Nephron progenitor cell (in vitro differentiated cells): Measurements from ENCODE around the gene RRAD.

Experiments used
- DNase-seq: peaks from one replicate; pipeline ENCODE4 v3.0.0; 2021
- H3K27ac Mint-ChIP-seq: 2 replicates; pipeline ENCODE4 v1.8.0; 2021; ENCODE audit warnings: mild to moderate bottlenecking, moderate library complexity, mixed read lengths
- H3K27me3 Mint-ChIP-seq: 2 replicates; pipeline ENCODE4 v1.8.0; 2021; ENCODE audit warnings: mild to moderate bottlenecking, low read depth, mixed read lengths; ENCODE audit not compliant: poor library complexity
- H3K36me3 Mint-ChIP-seq: 2 replicates; pipeline ENCODE4 v1.8.0; 2021; ENCODE audit warnings: low read depth, mixed read lengths
- H3K4me1 Mint-ChIP-seq: 2 replicates; pipeline ENCODE4 v1.8.0; 2021; ENCODE audit warnings: mixed read lengths
- H3K4me3 Mint-ChIP-seq: 2 replicates; pipeline ENCODE4 v1.8.0; 2021; ENCODE audit warnings: mild to moderate bottlenecking, moderate library complexity, mixed read lengths
- H3K9me3 Mint-ChIP-seq: 2 replicates; pipeline ENCODE4 v1.8.0; 2021; ENCODE audit warnings: mild to moderate bottlenecking, moderate library complexity, mixed read lengths
- TF ChIP-seq, protein P1 (sequence below): fragments of 200-600 bp; sonication (generic); IDR thresholded peaks from 2 replicates; pipeline ENCODE4 v1.5.0; 2021; ENCODE audit warnings: antibody characterized with exemption

The RRAD gene

DNA sequence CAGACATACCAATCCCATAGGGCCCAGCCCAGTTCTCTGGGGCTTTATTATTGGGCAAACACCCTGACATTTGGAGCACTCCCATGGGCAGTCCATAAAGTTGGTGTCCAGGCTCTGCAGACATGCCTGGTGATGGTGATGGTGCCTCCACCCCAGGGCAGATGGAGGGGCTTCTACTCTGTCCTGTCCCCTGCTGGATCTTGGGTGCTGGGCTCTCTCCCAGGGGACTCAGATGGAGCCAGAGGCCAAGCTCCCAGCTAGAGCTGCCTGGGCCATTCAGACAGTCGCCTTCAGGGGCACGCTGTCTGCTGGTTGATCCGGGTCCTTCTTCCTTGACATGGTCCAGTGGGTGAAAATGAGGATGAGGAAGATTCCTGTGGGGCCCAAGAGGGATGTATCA lies 17.2 kb downstream of the RRAD start:
- Mint-ChIP-seq H3K4me3 (no peak overlapping the region), H3K36me3 (no peaks in the 10 kb centered on the region), H3K4me1 (peaks cover 25% of the 10 kb centered on the region), H3K27me3 (peaks cover 8% of the 10 kb centered on the region), H3K27ac (no peak overlapping the region), H3K9me3 (no peaks in the 10 kb centered on the region)
- TF ChIP-seq, protein P1, sequence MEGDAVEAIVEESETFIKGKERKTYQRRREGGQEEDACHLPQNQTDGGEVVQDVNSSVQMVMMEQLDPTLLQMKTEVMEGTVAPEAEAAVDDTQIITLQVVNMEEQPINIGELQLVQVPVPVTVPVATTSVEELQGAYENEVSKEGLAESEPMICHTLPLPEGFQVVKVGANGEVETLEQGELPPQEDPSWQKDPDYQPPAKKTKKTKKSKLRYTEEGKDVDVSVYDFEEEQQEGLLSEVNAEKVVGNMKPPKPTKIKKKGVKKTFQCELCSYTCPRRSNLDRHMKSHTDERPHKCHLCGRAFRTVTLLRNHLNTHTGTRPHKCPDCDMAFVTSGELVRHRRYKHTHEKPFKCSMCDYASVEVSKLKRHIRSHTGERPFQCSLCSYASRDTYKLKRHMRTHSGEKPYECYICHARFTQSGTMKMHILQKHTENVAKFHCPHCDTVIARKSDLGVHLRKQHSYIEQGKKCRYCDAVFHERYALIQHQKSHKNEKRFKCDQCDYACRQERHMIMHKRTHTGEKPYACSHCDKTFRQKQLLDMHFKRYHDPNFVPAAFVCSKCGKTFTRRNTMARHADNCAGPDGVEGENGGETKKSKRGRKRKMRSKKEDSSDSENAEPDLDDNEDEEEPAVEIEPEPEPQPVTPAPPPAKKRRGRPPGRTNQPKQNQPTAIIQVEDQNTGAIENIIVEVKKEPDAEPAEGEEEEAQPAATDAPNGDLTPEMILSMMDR: no peak
- DNase-seq: no peak

DNA sequence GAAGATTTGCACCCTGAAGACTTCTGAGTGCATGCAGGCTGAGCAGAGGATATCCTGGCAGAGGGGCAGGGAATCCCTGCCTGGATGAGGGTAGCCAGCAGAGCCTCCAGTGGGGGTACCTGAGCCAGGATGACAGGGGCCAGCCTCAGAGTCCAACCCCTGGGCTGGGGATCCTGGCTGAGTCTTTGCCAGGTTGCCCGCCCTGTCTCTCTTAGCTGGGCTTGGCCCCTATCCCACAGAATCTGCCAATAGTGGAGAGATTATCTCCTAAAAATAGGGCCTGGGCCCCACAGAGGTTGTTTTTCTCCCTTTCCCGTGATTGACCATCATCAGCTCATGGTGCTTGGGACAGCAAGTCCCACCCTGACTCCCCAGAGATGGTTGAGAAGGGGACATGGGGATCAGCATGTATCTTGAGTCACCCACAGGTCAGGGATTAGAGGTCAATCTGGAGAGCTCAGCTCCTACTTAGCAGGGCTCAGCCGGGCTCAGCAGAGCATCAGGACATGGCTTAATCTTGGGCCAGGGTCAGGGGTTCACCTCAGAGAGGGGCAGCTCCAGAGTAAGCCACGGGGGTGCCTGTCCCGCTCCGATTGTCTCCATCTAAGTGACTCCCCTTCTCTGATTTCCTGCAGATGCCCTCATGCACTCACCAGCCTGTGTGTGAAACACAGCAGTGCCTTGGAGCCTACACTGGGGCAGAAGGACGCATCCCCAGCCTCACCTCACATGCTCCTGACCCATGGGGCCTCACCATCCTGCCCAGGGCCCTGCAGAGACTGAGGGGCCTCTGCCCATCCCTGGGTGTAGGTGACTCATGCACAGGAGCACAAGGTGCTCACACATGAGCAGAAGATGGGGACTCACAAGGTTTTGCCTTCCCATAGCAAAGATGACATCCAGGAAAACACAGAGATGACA lies 18.2 kb downstream of the RRAD start:
- Mint-ChIP-seq H3K4me3 (no peak overlapping the region), H3K27me3 (peaks cover 8% of the 10 kb centered on the region), H3K9me3 (no peaks in the 10 kb centered on the region), H3K27ac (no peak overlapping the region), H3K4me1 (peaks cover 25% of the 10 kb centered on the region), H3K36me3 (no peaks in the 10 kb centered on the region)
- no peak for DNase-seq
- TF ChIP-seq, protein P1: no peak

DNA sequence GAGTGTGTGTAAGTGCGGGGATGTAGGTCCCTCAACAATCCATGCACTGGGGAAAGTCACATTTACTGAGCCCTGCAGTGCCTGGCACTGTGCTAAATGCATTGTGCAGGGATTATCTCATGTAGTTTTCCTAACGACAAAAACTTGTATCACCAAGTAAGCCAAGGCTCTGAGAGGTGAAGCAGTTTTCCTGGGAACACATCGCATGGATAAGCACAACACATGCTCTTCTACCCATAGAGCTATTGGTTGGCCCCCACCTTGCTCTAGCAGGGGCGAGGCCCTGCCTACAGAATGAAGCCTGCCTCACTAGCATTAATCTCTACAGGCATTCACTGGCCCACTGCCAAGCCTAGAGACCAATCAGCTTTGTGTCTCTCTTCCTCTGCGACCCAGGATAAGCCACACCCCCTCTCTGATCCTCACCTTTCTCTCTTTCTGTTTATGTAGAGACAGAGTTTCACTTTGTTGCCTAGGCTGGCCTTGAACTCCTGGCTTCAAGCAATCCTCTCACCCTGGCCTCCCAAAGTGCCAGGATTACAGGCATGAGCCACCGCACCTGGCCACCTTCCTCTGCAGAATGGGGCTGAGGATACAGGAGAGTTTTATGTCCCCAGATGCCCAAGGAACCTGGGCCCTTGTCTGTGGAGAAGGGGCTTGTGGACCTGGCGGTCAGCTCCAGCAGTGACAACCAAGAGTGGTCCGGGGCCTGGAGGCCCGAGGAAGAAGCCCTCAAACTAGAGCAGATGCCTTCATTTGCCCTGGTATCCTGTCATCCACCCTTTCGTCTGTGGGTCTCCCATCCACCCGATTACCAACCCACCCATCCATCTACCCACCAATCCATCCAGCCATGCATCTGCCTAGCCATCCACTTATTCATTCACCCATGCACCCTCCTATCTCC lies 19.4 kb downstream of the RRAD start:
- H3K4me3 Mint-ChIP-seq: no peak overlapping the region
- H3K4me1 Mint-ChIP-seq: peaks cover 29% of the 10 kb centered on the region
- DNase-seq: no peak
- H3K27ac Mint-ChIP-seq: peak overlapping the region; percentile 2
- TF ChIP-seq, protein P1: no peak
- H3K36me3 Mint-ChIP-seq: no peaks in the 10 kb centered on the region
- H3K9me3 Mint-ChIP-seq: no peaks in the 10 kb centered on the region
- peaks cover 9% of the 10 kb centered on the region for H3K27me3 Mint-ChIP-seq

DNA sequence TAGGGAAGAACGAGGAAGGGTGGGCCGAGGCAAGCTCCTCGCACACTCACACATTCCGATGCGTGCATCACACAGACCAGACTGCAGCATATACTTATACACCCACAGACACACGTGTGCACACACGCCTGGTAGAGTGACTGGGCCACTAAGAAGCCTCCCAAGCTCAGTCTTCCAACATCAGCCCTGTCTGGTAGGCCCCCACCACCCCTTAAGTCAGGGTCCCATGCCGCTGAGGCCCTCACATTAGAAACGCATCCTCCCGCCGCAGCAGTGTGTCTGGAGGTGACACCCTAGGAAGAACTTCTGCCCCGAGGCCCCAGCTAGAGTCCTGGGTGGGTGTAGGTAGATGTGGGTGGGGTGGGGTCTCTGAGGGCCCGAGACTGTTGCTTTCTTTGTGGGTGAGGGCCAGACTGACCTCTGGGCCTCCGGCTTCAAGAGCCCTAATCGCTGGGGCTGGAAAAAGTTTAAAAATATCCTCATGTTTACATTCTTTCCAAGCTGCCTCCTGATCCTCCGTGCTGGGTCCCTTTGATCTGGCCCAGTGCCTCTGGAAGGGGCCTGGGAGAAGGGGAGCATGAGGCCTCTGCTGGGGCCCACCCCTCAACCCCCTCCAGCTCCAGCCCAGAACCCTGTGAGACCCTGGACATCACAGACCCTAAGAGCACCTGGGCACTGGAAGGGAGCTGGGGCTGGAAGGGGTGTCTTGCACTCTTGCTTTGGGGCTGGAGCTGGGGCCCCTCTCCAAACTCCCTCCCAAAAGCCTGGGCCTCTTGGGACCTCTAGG lies 20.3 kb downstream of the RRAD start:
- no peak for DNase-seq
- peaks cover 12% of the 10 kb centered on the region for H3K27me3 Mint-ChIP-seq
- TF ChIP-seq, protein P1: no peak
- peaks cover 37% of the 10 kb centered on the region for H3K4me1 Mint-ChIP-seq
- H3K27ac Mint-ChIP-seq: no peak overlapping the region
- no peak overlapping the region for H3K4me3 Mint-ChIP-seq
- no peaks in the 10 kb centered on the region for H3K9me3 Mint-ChIP-seq
- H3K36me3 Mint-ChIP-seq: no peaks in the 10 kb centered on the region

DNA sequence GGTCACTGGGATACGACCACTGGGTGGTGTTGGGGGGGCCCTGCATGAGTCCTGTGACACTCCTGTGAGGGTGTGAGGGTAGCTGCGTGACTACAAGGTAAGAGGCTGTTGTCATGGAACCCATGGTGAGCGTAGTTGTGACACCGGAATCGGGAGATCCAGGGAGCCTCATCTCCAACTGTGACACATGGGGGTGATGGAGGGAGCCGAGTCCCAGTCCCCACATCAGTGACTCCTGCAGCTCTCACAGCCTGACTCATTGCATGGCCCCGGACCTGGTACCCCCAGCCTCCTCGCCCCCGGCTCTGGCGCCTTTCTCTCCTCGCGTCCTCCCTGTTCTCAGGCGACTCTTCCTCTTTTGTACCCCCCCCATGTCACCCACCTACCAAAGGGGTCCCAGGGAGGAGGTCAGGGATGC lies 20.9 kb downstream of the RRAD start:
- no peaks in the 10 kb centered on the region for H3K9me3 Mint-ChIP-seq
- no peak for DNase-seq
- peak overlapping the region; percentile 57 for H3K27ac Mint-ChIP-seq
- H3K36me3 Mint-ChIP-seq: no peaks in the 10 kb centered on the region
- TF ChIP-seq, protein P1: no peak
- peaks cover 12% of the 10 kb centered on the region for H3K27me3 Mint-ChIP-seq
- H3K4me3 Mint-ChIP-seq: no peak overlapping the region
- peaks cover 43% of the 10 kb centered on the region for H3K4me1 Mint-ChIP-seq
